ENCODE data around the gene KRTAP19-7. TPM values are rescaled to one million over a fixed set of nuclear protein-coding genes. Genes with fewer than 3 reads are reported as not detected.

The KRTAP19-7 gene
- total and polyA plus RNA-seq, 2 of the 4 experiments (the other 2 are of a cell fraction): not detected

GRCh38 chr21:30552782-30553181 is 8.3 kb downstream of the KRTAP19-7 start:
- Histone ChIP-seq H3K18ac (ENCODE audit: low read depth, low read length) (no peak overlapping the region), H2AK9ac (replicated peaks; ENCODE audit: low read depth, low read length, poor library complexity) (no peak overlapping the region), H2BK120ac (ENCODE audit: low read depth, low read length) (no peak overlapping the region), H2BK20ac (ENCODE audit: low read depth, low read length) (no peak overlapping the region), H2AFZ (replicated peaks; ENCODE audit: low read length, poor library complexity) (no peak overlapping the region), H2BK5ac (ENCODE audit: low read depth, low read length, poor library complexity, severe bottlenecking) (no peak overlapping the region), H3K9me3 (ENCODE audit: control insufficient read depth, insufficient read depth, low read length) (peaks cover 6% of the 10 kb centered on the region), H3K56ac (ENCODE audit: extremely low read depth, insufficient read depth, low read length) (no peak overlapping the region), H4K8ac (ENCODE audit: low read depth in 2 of 2, low read length in 2 of 2) (no peak overlapping the region), H2AK5ac (ENCODE audit: low read depth, low read length) (no peak overlapping the region), H3K14ac (replicated peaks; ENCODE audit: low read depth, low read length) (no peak overlapping the region), H3K36me3 (ENCODE audit: control insufficient read depth, insufficient read depth, low read length) (no peaks in the 10 kb centered on the region), H3K9ac (ENCODE audit: low read depth, low read length) (no peak overlapping the region), H3K79me1 (ENCODE audit: low read depth in 1 of 2, low read length in 2 of 2) (no peaks in the 10 kb centered on the region), H4K91ac (ENCODE audit: insufficient read depth, low read depth, low read length) (no peak overlapping the region), H3K23ac (ENCODE audit: low read depth, low read length) (no peak overlapping the region), H2BK15ac (ENCODE audit: low read depth, low read length) (no peak overlapping the region), H3K27ac (ENCODE audit: insufficient read depth, low read length) (no peak overlapping the region), H3K4me2 (ENCODE audit: low read depth, low read length) (no peak overlapping the region), H3K4ac (ENCODE audit: low read depth, low read length) (no peak overlapping the region), H3K4me1 (ENCODE audit: control insufficient read depth, insufficient read depth, low read length) (no peaks in the 10 kb centered on the region), H4K20me1 (ENCODE audit: insufficient read depth, low read length) (no peaks in the 10 kb centered on the region), H4K5ac (ENCODE audit: low read depth, low read length) (no peak overlapping the region), H3K9me1 (ENCODE audit: insufficient read depth, low read length) (no peaks in the 10 kb centered on the region), H3K4me3 (ENCODE audit: insufficient read depth, low read depth, low read length) (no peak overlapping the region), H3K27me3 (ENCODE audit: control insufficient read depth, insufficient read depth, low read length) (no peaks in the 10 kb centered on the region)
- ATAC-seq (ENCODE audit: low read depth): no peak
- POLR2A ChIA-PET (ENCODE audit: unreplicated experiment): no interaction called here
- TF ChIP-seq, protein P1, sequence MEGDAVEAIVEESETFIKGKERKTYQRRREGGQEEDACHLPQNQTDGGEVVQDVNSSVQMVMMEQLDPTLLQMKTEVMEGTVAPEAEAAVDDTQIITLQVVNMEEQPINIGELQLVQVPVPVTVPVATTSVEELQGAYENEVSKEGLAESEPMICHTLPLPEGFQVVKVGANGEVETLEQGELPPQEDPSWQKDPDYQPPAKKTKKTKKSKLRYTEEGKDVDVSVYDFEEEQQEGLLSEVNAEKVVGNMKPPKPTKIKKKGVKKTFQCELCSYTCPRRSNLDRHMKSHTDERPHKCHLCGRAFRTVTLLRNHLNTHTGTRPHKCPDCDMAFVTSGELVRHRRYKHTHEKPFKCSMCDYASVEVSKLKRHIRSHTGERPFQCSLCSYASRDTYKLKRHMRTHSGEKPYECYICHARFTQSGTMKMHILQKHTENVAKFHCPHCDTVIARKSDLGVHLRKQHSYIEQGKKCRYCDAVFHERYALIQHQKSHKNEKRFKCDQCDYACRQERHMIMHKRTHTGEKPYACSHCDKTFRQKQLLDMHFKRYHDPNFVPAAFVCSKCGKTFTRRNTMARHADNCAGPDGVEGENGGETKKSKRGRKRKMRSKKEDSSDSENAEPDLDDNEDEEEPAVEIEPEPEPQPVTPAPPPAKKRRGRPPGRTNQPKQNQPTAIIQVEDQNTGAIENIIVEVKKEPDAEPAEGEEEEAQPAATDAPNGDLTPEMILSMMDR (conservative IDR thresholded peaks at IDR 0.05; ENCODE audit: low read depth, low read length): no peak
- TF ChIP-seq SMC3 (IDR thresholded peaks at IDR 0.05; ENCODE audit: low read depth, low read length): no peak
- no peak for TF ChIP-seq MAFK (IDR thresholded peaks at IDR 0.05; ENCODE audit: low read depth, low read length)
- TF ChIP-seq RCOR1 (IDR thresholded peaks at IDR 0.05; ENCODE audit: insufficient replicate concordance, low read length): no peak
- TF ChIP-seq MAZ (IDR thresholded peaks at IDR 0.05; ENCODE audit: borderline replicate concordance, low read depth, low read length): no peak
- no peak for TF ChIP-seq POLR2A (IDR thresholded peaks at IDR 0.05; ENCODE audit: low read depth, low read length)
- TF ChIP-seq BHLHE40 (IDR thresholded peaks at IDR 0.05; ENCODE audit: low read depth, low read length): no peak
- TF ChIP-seq CEBPB (IDR thresholded peaks at IDR 0.05; ENCODE audit: low read depth, low read length): no peak
- TF ChIP-seq USF2 (IDR thresholded peaks at IDR 0.05; ENCODE audit: low read depth, low read length): no peak
- TF ChIP-seq, protein P2, sequence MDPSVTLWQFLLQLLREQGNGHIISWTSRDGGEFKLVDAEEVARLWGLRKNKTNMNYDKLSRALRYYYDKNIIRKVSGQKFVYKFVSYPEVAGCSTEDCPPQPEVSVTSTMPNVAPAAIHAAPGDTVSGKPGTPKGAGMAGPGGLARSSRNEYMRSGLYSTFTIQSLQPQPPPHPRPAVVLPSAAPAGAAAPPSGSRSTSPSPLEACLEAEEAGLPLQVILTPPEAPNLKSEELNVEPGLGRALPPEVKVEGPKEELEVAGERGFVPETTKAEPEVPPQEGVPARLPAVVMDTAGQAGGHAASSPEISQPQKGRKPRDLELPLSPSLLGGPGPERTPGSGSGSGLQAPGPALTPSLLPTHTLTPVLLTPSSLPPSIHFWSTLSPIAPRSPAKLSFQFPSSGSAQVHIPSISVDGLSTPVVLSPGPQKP (IDR thresholded peaks at IDR 0.05; ENCODE audit: borderline replicate concordance, low read depth, low read length): no peak
- no peak for TF ChIP-seq MXI1 (IDR thresholded peaks at IDR 0.05; ENCODE audit: borderline replicate concordance, low read depth, low read length)
- no peak for TF ChIP-seq FOS (IDR thresholded peaks at IDR 0.05; ENCODE audit: low read depth, low read length)
- no peak for TF ChIP-seq RAD21 (IDR thresholded peaks at IDR 0.05; ENCODE audit: low read length)
- no peak for TF ChIP-seq NFE2L2 (IDR thresholded peaks at IDR 0.05; ENCODE audit: low read depth, low read length)
- no peak for TF ChIP-seq RFX5 (IDR thresholded peaks at IDR 0.05; ENCODE audit: low read depth, low read length)
- no peak for TF ChIP-seq CHD1 (IDR thresholded peaks at IDR 0.05; ENCODE audit: low read depth, low read length)
- dilution Hi-C loops (cut with HindIII; ENCODE audit: low sequenced_read_pairs, unreplicated experiment): no loop called here
- intact Hi-C loops (cut with micrococcal nuclease): no loop called here
- no CpG with 5 or more reads among the region's 1 CpG for WGBS, 2 experiments (ENCODE audit: extremely low coverage in 2 of 2, insufficient read length in 1 of 2)
- in situ Hi-C loops (cut with MboI; ENCODE audit: low sequenced_read_pairs): no loop called here
- CTCF ChIA-PET: no interaction called here
- no TSS peak for BruUV-seq (replicated peaks)
- no peak for DNase-seq
